HK-2 (cell line): ENCODE results near the gene MRAP2.
A peak's percentile ranks its signal among the peaks of the same experiment; 100 is the strongest.
"Not testable (repeated sequence)": the region's sequence is repeated elsewhere in the genome, so short reads cannot be mapped to it uniquely, and the experiment has no call there.

ENCODE experiments used
- DNase-seq: peaks from one replicate; pipeline ENCODE4 v3.0.0-alpha.2; 2018; ENCODE audit not compliant: unreplicated experiment

The MRAP2 gene

DNA sequence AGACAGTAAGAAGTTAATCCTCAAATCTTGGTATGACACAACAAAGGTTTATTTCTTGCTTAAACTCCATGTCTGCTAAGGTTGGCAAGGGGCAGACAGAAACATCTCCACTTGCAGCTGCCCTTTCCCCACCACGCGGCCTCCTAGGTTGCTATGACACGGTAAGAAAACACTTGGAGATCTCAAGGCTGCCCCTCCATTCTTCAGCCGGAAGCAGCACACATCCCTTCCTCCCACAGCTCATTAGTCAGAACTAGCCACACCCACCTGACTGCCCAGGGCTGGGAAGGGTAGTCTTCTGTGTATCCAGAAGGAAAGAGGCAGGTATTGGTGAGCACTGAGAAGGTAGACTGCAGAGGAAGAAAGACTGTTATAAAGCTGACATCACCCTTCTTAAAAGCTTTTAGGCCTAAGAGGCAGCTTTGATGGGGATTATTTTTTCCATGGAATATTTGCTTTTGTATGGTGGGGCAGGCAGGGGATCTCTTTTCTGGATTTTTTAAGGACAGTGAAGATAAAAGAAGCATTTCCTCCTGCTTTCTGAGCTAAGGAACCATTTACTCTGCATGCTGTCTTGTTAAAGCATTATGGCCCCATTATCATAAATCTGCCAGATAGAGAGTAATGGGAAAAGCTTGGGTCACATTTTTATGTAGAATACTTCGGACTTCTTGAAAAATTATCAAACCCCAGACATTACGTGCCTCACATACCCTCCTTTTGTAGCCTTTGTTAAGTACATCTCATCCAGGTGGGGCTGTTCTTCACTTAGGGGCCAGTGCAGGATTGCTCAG, 41.6 kb downstream of the MRAP2 start:
- DNase-seq, result peak; percentile 3

DNA sequence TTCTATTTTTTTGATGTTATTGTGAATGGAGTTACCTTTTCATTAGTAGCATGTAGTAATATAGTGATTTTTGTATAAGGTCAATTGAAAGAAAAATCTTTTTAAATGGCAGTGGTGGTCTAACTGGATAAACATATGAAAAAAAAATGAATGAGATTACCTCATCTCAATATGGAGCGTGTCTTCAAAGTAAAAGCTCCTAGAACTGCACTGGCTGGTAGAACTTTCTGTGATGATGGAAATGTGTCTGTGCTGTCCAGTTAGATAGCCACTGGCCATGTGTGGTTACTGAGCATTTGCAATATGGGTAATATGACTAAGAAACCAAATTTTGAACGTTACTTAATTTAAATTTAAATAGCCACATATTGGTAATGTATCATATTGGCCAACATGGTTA, 44.1 kb downstream of the MRAP2 start:
- DNase-seq, result no peak

DNA sequence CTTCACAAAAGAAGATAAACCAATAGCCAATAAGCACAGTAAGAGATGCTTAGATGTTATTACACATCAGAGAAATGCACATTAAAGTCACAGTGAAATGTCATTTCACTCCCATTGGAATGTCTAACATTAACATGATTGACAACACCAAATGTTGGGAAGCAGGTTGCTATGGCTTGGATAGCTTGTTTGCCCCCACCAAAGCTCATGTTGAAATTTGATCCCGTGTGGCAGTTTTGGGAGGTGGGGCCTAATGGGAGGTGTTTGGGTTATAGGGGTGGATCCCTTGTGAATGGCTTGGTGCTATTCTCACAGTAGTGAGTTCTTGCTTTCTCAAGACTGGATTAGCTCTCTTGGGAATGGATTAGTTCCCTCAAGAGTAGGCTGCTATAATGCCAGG, 44.8 kb downstream of the MRAP2 start:
- DNase-seq, result no peak

DNA sequence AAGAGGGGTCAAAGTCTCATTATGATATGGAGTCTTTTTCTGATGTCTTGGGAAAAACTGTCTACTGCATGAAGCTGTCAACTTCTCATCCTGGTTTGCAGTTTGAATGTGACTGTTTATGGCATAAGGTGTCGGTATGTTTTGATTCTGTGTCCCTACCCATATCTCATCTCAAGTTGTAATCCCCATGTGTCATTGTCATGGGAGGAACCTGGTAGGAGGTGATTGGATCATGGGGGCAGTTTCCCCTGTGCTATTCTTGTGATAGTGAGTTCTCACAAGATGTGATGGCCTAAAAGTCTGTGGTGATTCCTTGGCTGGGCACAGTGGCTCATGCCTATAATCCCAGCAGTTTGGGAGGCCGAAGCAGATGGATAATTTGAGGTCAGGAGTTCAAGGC, 47.6 kb downstream of the MRAP2 start:
- DNase-seq, result no peak

DNA sequence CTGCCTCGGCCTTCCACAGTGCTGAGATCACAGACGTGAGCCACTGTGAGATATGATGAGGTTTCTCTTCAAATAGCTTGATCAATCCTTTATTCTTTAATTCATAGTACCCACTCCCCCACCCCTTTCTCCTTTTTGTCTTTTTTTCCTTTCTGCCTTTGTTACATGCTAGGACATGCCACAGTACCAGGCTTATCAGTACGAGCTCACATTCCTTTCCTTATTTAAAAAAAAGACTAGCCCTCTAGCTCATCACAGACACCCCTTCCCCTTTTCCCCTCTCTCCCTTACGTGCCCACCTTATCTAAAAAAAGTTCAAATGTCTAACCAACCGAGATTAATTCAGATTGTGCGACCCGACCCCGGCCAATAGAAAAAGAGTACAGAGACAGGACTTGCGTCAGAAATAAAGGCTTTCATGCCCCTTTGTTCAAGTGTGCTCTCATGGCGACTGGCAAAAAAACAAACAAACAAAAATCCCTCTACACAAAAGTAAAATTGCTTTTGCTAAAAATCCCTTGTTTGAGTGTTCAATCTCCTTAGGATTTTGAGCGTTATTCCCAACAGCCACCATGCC, 49.2 kb downstream of the MRAP2 start:
- DNase-seq, result no peak

DNA sequence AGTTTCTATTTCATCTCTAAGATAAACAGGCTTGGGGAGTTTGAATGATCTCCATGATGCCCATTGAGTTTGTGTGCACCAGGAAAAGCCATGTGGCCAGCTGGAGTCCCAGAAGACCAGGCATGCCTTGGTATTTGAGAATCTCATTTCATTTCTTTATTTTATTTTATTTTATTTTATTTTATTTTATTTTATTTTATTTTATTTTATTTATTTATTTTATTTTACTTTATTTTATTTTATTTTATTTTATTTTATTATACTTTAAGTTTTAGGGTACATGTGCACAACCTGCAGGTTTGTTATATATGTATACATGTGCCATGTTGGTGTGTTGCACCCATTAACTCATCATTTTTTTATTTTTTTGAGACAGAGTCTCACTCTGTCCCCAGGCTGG, 51.1 kb downstream of the MRAP2 start:
- DNase-seq, result not testable (repeated sequence)

DNA sequence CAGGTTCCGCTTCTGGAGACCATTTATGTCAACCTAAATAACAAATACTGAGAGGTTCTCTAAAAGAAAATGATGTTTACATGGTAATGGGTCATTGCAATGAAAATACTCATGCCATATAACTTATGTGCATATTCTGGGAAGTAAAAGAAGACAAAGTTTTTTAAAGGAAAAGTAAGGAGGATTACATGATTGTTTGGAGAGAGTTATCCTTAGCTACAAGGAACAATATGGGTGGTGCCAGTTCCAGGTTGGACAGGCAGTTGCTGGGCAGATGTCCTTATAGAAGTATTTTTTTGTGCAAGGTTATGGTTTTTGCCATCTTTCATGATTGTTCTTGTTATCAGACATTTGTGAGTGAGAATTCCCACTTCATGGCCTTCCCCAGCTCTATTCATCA, 52.5 kb downstream of the MRAP2 start:
- no peak for DNase-seq

DNA sequence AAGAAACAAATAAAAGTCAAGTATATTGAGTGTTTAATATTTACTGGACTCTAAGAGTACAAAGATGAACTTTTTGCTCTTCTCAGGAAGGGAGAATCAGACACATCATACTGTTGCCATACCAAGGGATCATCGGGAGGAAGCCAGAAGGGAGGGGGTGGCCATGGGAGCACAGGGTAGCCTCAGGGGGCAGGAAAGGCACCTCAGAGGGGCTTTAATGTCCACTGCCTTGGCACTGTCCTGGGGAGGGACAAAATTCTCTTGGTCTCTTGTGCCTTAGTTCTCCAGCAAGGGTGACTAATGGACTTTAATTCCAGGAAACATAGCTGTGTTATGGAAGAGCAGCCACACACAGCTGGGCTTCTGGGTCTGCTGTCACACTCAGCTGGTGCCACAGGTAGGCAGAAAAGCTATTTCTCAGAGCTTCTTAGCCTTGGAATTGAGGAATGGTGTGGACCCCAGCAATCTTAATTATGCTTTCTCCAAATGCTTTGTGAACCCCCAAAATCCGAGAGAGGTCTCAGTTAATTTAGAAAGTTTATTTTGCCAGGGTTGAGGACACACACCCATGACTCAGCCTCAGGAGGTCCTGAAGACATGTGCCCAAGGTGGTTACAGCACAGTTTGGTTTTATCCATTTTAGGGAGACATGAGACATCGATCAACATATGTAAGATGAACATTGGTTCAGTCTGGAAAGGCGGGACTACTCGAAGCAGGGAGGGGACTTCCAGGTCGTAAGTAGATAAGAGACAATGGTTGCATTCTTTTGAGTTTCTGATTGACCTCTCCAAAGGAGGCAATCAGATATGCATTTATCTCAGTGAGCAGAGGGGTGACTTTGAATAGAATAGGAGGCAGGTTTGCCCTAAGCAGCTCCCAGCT, 53.2 kb downstream of the MRAP2 start:
- no peak for DNase-seq

DNA sequence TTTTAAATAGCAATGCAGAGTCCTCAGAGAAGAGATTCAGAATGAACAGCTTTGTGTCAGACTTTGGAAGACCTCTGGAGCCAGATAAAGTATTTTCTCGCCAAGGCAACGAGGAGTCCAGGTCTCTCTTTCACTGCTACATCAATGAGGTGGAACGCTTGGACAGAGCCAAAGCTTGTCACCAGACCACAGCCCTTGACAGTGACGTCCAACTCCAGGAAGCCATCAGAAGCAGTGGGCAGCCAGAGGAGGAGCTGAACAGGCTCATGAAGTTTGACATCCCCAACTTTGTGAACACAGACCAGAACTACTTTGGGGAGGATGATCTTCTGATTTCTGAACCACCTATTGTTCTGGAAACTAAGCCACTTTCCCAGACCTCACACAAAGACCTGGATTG, 55.5 kb downstream of the MRAP2 start:
- no peak for DNase-seq

DNA sequence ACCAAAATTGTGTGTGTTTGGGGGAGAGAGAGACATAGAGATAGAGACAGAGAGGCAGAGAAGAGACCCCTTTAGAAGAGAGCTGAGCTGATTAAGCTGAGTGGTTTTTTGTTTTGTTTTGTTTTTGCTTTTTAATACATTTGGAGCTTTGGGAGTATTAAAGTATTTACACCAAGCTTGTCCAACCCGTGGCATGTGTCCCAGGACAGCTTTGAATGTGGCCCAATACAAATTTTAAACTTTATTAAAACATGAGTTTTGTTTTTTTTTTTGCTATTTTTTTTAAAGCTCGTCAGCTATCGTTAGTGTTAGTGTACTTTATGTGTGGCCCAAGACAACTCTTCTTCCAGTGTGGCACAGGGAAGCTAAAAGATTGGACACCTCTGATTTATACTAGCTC, 56.0 kb downstream of the MRAP2 start:
- no peak for DNase-seq

DNA sequence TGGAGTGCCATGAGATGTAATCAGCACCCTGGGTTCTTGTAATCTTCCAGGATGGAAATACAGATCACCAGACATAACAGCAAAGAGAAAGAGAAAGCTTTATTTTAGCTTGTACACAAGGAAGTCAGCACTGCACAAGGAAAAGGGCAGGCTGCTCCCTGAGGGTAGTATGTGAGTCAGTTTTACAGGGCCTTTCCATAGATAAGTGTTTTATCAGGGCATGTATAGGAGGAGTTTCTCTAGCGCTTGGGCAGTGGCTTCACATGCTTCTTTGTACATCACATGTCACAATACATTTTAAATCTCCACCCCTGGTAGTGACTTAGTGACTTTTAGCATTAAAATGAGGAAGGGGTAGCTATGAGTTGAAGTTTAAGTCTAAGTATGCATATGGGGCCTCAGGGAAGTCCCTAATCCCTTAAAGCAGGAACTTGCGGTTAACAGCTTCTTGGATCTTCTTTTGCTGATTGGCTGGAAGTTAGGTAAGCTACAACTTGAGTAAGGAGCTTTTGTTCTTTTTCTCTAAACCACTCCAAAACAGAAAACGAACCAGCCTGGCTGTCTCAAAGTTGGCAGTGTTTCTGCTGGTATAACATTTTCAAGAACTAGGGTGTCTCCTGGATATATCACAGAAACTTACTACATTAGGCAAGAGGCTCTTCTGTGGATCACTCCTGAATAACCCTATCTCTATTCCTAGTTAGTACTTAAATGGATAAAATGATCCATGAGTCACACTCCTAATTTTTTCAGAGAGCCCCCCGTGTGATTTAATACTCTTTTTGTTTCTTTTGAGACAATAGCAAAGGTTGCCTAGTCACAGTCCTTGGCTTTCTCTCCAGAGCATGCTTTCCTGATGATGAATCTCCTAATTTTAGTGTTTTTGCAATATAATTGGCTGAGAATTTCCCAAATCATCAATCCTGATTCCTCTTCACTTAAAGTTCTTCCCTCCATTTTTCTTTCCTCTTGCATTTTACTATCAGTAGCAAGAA, 60.2 kb downstream of the MRAP2 start:
- no peak for DNase-seq

DNA sequence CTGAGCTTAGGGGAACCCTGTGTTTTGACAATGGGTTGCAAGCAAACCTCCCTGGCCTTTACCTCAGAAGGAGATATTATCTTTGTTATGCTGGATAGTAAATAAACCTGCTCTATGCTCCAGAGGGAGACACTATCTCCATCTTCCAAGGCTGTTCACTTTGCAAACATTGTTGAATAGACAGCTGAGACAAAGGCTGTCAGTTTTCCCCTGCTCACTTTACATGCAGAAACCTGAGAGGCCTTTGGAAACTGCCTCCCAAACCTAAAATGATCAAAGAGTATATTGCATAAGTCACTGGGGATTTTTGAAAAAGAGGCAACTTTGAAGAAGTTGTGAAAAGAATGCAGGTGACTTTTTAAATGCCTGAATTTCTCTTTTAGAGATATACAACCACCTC, 61.6 kb downstream of the MRAP2 start:
- DNase-seq, result no peak

DNA sequence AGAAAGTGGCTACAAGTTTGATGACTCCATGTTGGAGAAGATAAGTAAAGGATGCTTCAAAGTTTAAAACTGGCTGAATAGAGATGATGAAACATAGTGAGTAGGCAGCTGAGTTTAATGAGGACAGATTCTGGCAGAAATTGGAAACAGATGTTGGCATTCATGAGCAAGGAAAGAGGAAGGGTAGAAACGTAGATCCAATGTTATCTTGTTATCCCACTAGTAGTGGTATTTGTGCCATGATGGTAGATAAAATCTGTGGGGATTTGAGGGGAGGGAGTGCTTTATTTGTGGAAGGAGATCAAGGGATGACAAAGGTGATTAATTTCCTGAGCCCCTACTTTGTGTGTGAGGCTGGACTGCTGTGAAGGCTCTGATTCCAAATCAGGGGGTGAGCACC, 69.5 kb downstream of the MRAP2 start:
- DNase-seq, result no peak

DNA sequence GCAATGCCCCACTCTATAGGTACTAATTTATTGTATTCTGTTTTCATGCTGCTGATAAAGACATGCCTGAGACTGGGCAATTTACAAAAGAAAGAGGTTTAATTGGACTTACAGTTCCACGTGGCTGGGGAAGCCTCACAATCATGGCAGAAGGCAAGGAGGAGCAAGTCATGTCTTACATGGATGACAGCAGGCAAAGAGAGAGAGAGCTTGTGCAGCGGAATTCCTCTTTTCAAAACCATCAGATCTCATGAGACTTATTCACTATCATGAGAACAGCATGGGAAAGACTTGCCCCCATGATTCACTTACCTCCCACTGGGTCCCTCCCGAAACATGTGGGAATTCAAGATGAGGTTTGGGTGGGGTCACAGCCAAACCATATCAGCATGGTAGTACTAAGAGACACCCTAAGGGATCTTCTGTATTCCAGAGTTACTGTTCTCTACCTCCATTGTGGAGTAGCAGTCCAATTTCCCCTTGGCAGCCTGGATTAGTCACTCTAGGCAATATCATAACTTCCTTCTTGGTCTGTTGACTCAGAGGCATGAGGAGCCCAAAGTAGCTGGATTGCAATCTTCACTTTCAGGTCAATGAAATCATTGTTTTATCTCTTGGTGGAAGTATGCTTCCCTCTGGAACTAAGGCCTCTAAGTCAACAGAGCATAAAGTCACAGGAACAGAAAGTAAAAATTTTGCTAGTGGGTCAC, 71.8 kb downstream of the MRAP2 start:
- DNase-seq, result not testable (repeated sequence)

DNA sequence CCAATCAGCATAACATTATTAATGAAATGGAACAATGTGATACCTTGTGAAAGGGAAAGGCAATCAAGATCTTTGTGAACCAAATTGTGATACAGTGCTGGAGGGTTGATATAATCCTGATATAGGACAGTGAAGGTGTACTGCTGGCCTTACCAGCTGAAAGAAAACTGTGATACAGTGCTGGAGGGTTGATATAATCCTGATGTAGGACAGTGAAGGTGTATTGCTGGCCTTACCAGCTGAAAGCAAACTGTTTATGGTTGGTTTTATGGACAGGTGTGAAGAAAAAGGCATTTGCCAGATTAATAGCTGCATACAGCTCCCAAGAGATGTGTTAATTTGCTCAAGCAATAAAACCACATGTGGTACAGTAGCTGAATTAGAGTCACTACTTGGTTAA, 73.9 kb downstream of the MRAP2 start:
- DNase-seq, result no peak

DNA sequence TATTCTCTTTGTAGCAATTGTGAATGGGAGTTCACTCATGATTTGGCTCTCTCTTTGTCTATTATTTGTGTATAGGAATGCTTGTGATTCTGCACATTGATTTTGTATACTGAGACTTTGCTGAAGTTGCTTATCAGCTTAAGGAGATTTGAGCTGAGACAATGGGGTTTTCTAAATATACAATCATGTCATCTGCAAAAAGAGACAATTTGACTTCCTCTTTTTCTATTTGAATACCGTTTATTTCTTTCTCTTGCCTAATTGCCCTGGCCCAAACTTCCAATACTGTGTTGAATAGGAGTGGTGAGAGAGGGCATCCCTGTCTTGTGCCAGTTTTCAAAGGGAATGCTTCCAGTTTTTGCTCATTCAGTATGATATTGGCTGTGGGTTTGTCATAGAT, 77.8 kb downstream of the MRAP2 start:
- not testable (repeated sequence) for DNase-seq

DNA sequence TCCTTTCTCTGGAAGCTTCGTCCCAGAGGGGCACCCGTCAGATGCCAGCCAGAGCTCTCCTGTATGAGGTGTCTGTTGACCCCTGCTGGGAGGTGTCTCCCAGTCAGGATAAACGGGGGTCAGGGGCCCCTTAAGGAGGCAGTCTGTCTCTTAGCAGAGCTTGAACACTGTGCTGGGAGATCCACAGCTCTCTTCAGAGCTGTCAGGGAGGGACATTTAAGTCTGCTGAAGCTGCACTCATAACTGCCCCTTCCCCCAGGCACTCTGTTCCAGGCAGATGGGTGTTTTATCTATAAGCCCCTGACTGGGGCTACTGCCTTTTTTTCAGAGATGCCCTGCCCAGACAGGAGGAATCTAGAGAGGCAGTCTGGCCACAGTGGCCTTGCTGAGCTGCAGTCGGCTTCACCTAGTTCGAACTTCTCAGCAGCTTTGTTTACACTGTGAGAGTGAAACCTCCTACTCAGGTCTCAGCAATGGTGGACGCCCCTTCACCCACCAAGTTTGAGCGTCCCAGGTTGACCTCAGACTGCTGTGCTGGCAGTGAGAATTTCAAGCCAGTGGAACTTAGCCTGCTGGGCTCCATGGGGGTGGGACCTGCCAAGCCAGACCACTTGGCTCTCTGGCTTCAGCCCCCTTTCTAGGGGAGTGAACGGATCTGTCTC, 81.5 kb downstream of the MRAP2 start:
- DNase-seq, result not testable (repeated sequence)

DNA sequence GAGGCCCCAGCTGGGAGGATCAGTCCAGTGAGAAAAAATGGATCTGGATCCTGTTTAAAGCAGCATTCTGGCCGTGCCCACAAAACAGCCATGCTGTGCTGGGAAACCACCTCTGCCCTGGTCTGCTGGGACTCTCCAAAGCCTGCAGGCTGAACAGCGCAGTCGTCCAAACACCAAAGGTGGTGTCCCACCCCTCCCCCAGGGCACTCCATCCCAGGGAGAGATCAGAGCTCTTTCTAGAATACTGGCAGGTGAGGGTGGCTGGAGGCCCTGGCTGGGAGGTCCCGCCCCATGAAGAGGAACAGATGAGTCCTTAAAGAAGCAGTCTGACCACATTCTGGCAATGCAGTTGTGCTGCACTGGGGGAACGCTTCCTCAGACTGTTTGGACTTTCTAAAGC, 84.6 kb downstream of the MRAP2 start:
- no peak for DNase-seq

DNA sequence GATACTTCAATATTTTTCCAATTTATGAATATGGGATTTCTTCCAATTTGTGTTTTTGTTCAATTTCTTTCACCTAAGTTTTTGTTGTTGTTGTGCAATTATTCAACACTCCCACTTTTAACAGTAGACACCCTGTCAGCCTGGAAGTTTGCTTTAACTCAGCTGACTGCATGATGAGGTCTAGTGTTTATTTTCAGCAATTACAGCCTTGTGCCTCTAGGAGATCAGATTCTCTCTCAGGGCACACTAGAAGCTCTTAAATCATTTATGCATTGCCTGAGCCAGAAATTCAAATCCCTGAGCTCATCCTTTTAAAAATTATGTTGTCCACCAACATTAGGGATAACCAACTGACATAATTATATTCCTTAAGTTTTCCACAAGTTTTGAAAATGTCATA, 85.7 kb downstream of the MRAP2 start:
- no peak for DNase-seq

DNA sequence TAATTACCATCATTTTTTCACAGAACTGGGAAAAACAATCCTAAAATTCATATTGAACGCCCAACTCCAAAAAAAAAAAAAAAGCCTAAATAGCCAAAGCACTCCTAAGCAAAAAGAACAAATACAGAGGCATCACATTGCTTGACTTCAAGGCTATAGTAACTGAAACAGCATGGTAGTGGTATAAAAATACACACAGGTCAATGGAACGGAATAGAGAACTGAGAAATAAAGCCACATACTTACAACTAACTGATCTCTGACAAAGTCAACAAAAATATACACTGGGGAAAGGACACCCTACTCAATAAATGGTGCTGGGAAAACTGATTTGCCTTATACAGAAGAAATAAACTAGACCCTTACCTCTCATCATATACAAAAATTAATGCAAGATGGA, 89.6 kb downstream of the MRAP2 start:
- no peak for DNase-seq
